Activated T-cell treated with anti-CD3 and anti-CD28 coated beads, Interleukin-2, amount 50 U/mL, for 1 hour (primary cell): ENCODE results near the gene TRNP1.

Source experiments
- DNase-seq: peaks from one replicate; pipeline ENCODE4 v3.0.0-alpha.2; 2020

TRNP1 gene

DNA sequence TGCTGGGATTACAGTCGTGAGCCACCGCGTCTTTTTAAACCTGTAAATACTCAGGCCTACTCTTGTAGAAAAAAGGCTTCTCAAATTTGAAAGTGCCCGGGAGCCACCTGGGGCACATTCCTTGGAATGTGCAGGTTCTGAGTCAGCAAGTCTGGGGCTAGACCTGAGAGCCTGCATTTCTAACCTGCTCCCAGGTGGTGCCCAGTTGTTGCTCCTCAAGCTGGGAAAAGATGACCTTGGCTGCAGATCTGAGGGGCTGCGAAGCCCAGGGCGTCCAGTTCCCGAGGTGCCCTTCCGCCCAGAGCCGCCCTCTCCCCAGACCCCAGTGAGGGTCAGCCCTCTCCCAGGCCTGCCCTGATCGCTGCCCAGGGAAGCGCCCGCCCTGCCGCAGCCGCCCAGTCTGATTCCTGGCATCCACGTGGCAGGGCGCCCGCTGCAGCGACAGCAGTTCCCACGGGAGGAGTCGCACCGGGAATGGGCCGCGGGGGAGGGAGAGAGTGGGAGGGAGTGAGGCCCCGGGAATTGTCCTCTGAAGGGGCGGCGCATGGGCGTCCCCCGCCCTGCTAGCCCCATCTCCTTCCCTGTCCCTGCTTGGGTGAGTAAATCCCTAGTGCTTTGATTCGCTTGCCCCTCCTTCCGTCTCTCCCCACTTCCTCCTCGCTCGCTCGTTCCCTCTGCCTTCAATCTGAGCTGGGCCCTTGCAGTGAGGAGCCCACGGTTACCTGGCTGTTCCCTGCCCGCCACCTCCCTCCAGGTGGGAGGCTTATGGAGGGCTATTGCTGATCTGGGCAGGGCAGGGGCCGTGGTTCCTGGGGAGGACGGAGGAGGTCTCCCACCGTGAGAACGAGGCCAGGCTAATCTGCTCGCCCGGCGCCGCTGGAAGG lies 38.0 kb downstream of the TRNP1 start:
- DNase-seq, result no peak

DNA sequence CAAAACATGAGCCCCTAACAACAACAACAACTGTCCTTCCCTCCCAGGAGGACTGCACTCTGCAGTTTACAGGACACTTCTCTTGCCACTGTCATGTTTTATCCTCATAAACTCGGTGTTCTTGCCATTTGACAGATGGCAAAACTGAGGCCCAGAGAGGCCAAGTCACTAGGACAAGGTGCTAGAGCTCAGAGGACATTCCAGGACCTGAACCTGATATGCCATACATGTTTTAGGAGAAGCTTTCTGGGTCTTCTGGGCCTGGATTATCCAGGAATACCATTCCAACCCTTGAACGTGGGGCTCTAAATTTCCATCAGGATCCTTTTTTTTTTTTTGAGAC lies 38.6 kb downstream of the TRNP1 start:
- no peak for DNase-seq

DNA sequence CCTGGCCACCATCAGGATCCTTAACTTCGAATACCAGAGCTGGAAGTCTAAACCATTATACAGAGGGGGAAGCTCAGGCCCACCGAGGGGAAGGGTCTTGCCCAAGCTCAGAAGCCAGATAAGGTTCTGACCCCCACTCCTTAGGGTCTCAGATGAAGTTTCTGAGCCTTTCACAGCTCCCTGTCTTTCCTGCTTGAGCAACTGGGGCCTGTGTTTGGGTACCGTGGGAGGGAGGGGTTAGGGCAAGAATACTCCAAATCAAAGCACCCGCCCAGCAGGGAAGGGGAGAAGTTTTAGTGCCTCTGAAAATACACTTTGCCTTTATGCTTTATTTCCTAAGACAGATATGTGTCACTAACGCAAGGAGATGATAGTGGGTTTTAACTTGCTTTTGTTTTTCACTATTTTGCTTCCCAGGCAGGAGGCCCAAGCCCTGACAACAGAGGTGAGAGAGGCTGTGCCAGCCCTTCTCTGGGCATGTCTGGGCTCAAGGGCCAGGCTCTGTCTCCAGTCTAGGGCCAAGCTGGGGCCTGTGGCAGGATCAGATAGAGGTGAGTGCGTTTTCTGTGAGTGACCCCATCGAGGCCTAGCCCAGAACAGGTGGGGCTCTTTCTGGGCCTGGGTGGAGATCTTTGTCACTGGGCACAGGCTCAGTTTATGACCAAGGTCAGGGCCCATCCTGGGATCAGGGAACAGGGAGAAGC lies 39.7 kb downstream of the TRNP1 start:
- no peak for DNase-seq

DNA sequence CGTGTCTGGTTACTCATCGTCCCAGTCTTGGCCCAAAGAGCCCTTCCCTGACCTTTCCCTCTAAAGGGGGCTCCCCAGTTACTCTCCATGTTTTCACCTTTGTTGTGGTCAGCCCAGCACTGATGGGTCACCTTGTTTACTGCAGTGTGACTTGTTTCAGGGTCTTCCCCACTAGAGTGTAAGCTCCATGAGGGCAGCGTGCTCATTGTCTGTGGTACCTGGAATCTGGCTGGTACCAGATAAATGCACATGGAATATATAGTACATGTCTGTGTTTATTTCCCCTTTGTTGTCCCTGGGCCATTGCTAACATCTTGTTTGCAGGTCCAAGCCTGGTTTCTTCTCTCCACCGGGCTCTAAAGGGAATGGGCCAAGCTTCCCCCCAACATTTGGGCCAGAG lies 41.9 kb downstream of the TRNP1 start:
- no peak for DNase-seq

DNA sequence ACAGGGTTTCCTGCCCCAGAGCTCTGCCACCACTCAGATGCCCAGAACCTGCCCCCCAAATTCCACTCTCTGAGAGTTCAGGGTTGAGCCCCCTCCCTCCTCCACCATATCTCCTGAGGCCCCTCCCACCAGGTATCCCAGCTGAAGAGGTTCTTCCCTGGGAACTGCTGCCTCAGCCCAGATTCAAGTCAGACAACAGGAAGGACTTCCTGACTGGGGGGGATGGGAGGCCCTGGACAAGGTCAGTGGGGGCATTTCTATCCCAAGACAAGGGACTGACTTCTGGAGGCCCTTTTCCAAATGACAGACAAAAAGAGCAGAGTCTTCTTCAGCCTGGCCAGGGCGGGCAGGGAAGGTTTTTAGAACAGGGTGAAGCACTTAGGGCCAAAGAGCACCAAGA lies 43.2 kb downstream of the TRNP1 start:
- no peak for DNase-seq

DNA sequence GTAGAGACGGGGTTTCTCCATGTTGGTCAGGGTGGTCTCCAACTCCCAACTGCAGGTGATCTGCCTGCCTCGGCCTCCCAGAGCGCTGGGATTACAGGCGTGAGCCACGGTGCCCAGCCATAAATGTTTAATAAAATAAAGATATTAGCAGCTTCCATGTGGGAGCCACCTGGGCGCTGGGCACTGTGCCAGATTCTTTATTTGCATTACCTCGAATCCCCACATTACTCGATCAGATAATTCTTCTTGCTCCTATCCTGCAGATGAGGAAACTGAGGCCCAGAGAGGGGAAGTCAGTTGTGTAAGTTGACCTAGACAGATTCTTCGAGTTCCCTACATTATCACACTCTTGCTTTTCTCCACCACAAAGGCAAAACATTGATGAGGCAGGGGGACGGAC lies 44.0 kb downstream of the TRNP1 start:
- no peak for DNase-seq

DNA sequence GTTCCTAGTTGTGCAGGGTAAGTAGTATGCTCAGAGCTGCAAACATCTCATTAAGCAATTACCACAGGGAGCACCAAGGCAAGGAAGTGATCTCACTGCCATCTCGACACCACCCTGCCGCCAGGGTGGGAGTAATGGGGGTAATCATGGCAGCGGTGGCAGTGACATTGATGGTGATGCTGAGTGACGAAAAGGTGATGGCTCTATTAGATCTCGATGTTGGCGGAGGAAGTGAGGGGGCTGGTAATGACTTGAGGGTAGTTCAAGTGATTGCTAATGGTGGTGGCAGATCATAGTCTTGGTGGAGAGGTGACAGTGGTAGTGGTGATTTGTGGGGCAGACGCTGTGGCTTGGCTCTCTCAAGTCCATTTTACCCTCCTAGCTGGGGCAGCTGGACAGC lies 44.5 kb downstream of the TRNP1 start:
- no peak for DNase-seq

DNA sequence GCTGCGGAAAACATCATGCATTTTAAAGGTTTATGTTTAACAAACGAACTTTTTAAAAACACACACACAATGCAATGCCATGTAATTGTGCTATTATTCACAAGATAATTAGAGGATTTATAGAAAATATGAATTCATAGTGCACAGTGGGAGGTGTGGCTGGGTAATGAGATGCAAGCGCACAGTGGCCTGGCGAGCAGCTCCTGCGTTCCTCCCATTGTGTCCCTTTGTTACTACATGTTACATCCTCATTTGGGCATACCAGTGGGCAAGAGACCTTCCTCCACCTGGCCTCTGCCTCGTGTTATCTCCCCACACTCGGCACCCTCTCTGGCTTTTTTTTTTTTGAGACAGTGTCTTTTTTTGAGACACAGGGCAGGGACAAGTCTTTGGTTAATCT lies 49.2 kb downstream of the TRNP1 start:
- DNase-seq, result no peak

DNA sequence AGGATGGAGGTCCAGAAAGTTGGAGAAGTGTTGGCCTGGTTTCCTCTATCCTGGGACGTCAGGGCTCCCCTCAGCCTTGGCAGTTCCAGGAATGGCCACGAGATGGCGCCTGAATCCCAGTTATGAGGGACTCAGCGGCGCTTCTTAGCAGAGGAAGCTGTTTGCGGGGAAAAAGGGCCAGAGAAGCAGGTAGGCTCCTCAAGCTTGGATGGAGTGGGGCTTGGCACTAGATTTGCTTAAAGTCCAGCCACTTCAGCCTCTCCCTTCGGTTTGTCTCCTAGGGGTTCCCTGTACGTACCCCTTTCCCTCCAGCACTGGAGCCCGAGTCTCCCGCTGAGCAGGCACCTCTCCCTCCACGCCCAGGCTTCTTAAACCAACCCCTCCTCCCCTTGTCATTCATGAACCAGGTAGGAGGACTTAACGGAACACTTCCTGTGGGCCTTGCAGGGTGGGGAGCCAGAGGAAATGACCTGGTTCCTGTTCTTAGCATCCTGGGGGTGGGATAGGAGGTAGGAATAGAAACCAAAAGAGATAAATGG lies 51.2 kb downstream of the TRNP1 start:
- DNase-seq, result peak; percentile 93

DNA sequence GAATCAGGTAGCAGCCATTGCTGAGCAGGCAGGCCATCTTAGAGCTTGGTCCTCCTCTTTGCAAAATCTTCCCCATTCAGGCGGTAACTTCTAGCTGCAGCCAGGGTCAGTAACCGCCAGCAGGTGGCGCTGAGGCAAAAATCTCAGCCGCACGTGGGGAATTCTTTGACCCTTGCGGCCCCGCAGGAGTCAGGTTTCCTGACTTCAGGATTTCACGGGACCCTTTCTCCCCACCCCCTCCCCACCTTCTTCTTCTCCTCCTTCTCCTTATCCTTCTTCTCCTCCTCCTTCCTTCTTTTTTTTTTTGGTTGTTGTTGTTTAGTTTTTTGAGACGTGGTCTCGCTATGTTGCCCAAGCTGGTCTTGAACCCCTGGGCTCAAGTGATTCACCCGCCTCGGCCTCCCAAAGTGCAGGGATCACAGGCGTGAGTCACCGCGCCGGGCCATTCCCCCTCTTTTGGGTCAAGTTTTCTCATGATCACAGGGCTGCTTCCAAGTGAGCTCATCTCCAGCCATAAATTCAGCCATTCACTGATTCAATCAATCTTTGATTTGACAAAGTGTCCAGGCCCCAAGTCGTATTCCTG lies 52.6 kb downstream of the TRNP1 start:
- peak; percentile 74 for DNase-seq

DNA sequence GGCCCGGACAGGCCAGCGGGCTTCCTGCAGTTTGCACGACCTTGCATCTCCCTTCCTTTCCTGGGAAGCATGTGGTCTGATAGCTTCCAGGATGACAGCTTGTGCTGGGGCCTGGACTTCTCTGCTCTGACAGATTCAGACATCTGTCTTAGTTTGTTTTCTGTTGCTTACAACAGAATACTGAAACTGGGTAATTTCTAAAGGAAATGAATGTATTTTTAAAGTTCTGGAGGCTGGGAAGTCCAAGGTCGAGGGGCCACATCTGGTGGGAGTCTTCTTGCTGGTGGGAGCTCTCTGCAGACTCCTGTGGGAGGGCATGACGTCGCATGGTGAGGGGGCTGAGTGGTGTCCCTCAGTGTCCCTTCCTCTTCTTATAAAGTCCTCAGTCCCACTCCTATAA lies 54.4 kb downstream of the TRNP1 start:
- no peak for DNase-seq

DNA sequence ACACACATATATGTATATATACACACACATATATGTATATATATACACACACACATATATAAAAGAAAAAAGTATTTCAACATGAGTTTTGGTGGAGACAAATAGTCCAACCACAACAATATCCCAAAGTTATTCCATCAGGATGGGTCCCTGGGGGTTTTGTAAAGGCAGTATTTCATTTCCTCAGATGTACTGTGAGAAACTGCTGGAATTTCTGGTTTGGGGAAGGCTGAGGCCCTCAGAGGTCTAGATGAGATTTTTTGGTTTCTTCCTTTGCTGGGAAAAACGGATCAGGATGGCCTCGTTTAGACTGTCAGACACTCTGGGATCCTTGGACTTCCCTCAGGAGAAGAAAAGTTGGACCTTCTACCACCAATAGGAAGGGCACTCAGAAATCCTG lies 55.6 kb downstream of the TRNP1 start:
- no peak for DNase-seq

DNA sequence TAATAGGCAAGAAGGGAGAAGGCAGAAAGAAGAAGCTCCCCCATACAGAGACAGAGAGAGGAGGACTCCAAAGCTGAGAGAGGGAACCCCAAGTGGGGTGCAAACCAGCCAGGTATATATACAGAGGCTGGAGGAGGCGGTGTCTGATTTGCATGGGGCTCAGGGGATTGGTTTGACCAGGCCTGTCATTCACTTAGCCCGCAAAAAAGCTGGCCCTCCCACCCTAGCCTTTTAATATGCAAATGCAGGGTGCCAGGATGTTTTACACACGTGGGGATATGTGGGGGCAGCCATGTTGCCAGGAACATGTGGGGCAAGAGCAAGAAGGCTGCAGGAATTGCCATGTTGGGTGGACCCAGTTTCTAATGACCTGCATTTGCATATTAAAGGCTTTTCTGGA lies 56.1 kb downstream of the TRNP1 start:
- DNase-seq, result no peak
